Measurements from ENCODE around the gene OAS1. TPM values are rescaled to one million over a fixed set of nuclear protein-coding genes. Genes with fewer than 3 reads are reported as not detected.

OAS1 gene
- total RNA-seq, 1 experiment from 2014 or later: 10.2 TPM

DNA sequence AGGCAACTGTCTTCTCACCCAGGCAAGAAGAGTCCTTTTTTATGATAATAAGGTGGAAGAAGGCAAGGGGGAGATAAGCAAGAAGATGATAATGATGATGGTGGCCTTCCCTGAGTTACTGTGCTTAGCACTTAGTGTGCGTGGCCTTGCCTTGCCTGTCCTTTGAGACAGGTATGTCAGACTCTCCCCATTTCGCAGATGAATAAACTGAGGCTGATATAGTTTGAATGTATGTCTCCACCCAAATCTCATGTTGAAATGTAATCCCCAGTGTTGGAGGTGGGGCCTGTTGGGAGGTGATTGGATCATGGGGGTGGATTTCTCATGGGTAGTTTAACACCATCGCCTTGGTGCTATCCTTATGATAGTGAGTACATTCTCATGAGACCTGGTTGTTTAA, 23.0 kb downstream of the OAS1 start:
- Histone ChIP-seq H3F3A (ENCODE audit: low read length, unreplicated experiment) (no peaks in the 10 kb centered on the region), H3K27ac (ENCODE audit: low read length) (no peak overlapping the region), H2AFZ (ENCODE audit: low read length) (no peak overlapping the region), H3K4me3 (ENCODE audit: low read length) (no peak overlapping the region), H3K79me2 (ENCODE audit: low read length) (no peaks in the 10 kb centered on the region), H3K9me2 (replicated peaks; ENCODE audit: low read length) (no peaks in the 10 kb centered on the region), H3K9ac (ENCODE audit: low read length) (no peak overlapping the region), H3K4me2 (ENCODE audit: low read length) (no peak overlapping the region), H3K4me1 (ENCODE audit: insufficient read depth, low read length) (peaks cover 8% of the 10 kb centered on the region; the same call in 1 of the 2 replicates), H3K9me3 (ENCODE audit: low read length) (0 out of 2 replicates have a peak, but pooled peaks cover 4% of the 10 kb centered on the region), H4K20me1 (ENCODE audit: low read length) (no peaks in the 10 kb centered on the region), H3K36me3 (ENCODE audit: low read depth, low read length) (no peaks in the 10 kb centered on the region), H3K27me3 (ENCODE audit: low read length) (no peaks in the 10 kb centered on the region)
- no peak for ATAC-seq
- no TSS peak for BruUV-seq (replicated peaks)
- ChIA-PET POLR2A (ENCODE audit: unreplicated experiment) (no interaction called here), CTCF (no interaction called here)
- intact Hi-C loops (cut with micrococcal nuclease): no loop called here
- no peak for DNase-seq
- TF ChIP-seq, protein P1, sequence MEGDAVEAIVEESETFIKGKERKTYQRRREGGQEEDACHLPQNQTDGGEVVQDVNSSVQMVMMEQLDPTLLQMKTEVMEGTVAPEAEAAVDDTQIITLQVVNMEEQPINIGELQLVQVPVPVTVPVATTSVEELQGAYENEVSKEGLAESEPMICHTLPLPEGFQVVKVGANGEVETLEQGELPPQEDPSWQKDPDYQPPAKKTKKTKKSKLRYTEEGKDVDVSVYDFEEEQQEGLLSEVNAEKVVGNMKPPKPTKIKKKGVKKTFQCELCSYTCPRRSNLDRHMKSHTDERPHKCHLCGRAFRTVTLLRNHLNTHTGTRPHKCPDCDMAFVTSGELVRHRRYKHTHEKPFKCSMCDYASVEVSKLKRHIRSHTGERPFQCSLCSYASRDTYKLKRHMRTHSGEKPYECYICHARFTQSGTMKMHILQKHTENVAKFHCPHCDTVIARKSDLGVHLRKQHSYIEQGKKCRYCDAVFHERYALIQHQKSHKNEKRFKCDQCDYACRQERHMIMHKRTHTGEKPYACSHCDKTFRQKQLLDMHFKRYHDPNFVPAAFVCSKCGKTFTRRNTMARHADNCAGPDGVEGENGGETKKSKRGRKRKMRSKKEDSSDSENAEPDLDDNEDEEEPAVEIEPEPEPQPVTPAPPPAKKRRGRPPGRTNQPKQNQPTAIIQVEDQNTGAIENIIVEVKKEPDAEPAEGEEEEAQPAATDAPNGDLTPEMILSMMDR (conservative IDR thresholded peaks at IDR 0.05; ENCODE audit: low read depth, low read length): no peak
- TF ChIP-seq EZH2phosphoT487 (IDR thresholded peaks at IDR 0.05; ENCODE audit: borderline replicate concordance, low read length) (no peak), EZH2 (IDR thresholded peaks at IDR 0.05; ENCODE audit: low read length, unreplicated experiment) (no peak)

DNA sequence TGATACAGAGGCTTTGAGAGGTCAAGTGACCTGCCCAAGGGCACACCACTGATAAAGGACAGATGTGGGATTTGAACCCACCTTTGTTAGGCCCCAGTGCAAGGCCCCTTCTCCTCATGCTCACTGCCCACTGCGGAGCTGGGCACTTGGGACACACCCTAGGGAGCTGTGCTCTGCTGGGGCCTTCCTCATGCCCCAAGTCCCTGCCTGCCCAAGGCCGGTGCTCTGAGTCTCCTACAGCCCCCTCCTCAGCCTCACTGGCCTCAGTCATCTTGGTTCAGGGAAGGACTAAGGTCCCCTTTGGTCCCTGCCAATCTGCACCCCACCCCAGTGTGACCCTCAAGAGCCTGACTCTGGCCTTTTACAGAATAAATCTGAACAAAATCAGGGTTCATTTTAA, 23.6 kb downstream of the OAS1 start:
- intact Hi-C loops (cut with micrococcal nuclease): no loop called here
- ATAC-seq: no peak
- no TSS peak for BruUV-seq (replicated peaks)

DNA sequence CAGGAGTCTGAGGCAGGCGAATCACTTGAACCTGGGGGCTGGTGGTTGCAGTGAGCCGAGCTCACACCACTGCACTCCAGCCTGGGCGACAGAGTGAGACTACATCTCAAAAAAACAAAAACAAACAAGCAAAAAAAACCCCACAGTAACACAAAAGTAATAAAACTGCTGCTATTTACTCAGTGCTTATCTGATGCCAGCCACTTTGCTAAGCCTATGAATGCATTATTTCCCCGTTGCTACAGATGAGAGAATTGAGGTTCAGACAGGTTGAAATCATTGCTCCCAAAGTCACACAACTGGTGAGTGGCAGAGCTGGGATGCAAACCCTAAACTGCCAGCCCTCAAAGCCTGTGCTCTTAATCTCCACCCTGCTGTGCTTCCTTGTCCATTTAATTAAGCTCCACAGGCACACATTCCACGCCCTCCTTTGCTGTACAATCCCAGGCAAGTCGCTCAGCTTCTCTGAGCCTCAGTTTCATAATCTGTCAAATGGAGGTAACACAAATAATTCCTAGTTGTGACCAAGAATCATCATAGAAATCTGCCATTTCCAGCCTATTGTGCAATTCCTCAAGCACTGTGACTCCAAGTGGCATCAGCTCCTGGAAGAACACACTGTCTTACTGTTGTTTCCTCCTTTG, 25.8 kb downstream of the OAS1 start:
- Histone ChIP-seq H3K4me1 (ENCODE audit: insufficient read depth, low read length) (peaks cover 10% of the 10 kb centered on the region; the same call in 1 of the 2 replicates), H3K27me3 (ENCODE audit: low read length) (no peaks in the 10 kb centered on the region), H4K20me1 (ENCODE audit: low read length) (no peaks in the 10 kb centered on the region), H3K9me3 (ENCODE audit: low read length) (0 out of 2 replicates have a peak, but pooled peaks cover 1% of the 10 kb centered on the region), H2AFZ (ENCODE audit: low read length) (no peak overlapping the region), H3K9me2 (replicated peaks; ENCODE audit: low read length) (no peaks in the 10 kb centered on the region), H3K36me3 (ENCODE audit: low read depth, low read length) (no peaks in the 10 kb centered on the region), H3K4me3 (ENCODE audit: low read length) (no peak overlapping the region), H3F3A (ENCODE audit: low read length, unreplicated experiment) (no peaks in the 10 kb centered on the region), H3K79me2 (ENCODE audit: low read length) (no peaks in the 10 kb centered on the region), H3K9ac (ENCODE audit: low read length) (no peak overlapping the region), H3K27ac (ENCODE audit: low read length) (no peak overlapping the region), H3K4me2 (ENCODE audit: low read length) (0 out of 2 replicates have a peak overlapping the region, but pooled peaks have one; percentile 5)
- ChIA-PET CTCF (no interaction called here), POLR2A (ENCODE audit: unreplicated experiment) (no interaction called here)
- ATAC-seq: peak; percentile 64
- intact Hi-C loops (cut with micrococcal nuclease): no loop called here
- BruUV-seq (replicated peaks): no TSS peak
- DNase-seq: peak; percentile 11
- no peak for TF ChIP-seq EZH2phosphoT487 (IDR thresholded peaks at IDR 0.05; ENCODE audit: borderline replicate concordance, low read length)
- TF ChIP-seq, protein P1 (conservative IDR thresholded peaks at IDR 0.05; ENCODE audit: low read depth, low read length): no peak
- TF ChIP-seq EZH2 (IDR thresholded peaks at IDR 0.05; ENCODE audit: low read length, unreplicated experiment): no peak

More for the DNA sequence above, 23.6 kb downstream of the OAS1 start:
- peaks cover 8% of the 10 kb centered on the region; the same call in 1 of the 2 replicates for H3K4me1 ChIP-seq (ENCODE audit: insufficient read depth, low read length)
- no peaks in the 10 kb centered on the region for H3F3A ChIP-seq (ENCODE audit: low read length, unreplicated experiment)
- no peak for TF ChIP-seq EZH2 (IDR thresholded peaks at IDR 0.05; ENCODE audit: low read length, unreplicated experiment)
- TF ChIP-seq, protein P1 (conservative IDR thresholded peaks at IDR 0.05; ENCODE audit: low read depth, low read length): no peak
- H3K27me3 ChIP-seq (ENCODE audit: low read length): no peaks in the 10 kb centered on the region
- no peak overlapping the region for H3K27ac ChIP-seq (ENCODE audit: low read length)
- no peak overlapping the region for H3K4me2 ChIP-seq (ENCODE audit: low read length)
- H3K9ac ChIP-seq (ENCODE audit: low read length): no peak overlapping the region
- H3K9me2 ChIP-seq (replicated peaks; ENCODE audit: low read length): no peaks in the 10 kb centered on the region
- no peak overlapping the region for H3K4me3 ChIP-seq (ENCODE audit: low read length)
- DNase-seq: no peak
- 0 out of 2 replicates have a peak, but pooled peaks cover 4% of the 10 kb centered on the region for H3K9me3 ChIP-seq (ENCODE audit: low read length)
- ChIA-PET POLR2A (ENCODE audit: unreplicated experiment) (no interaction called here), CTCF (no interaction called here)
- H4K20me1 ChIP-seq (ENCODE audit: low read length): no peaks in the 10 kb centered on the region
- no peaks in the 10 kb centered on the region for H3K36me3 ChIP-seq (ENCODE audit: low read depth, low read length)
- H2AFZ ChIP-seq (ENCODE audit: low read length): no peak overlapping the region
- H3K79me2 ChIP-seq (ENCODE audit: low read length): no peaks in the 10 kb centered on the region

All from PC-3 (cell line).